HG03378 (cell line): ENCODE measurements around the gene ROBO1.
"Not testable (repeated sequence)": the region's sequence is repeated elsewhere in the genome, so short reads cannot be mapped to it uniquely, and the experiment has no call there.

Experiments used
- ATAC-seq: cut with Tn5 transposase; IDR thresholded peaks from one replicate; pipeline ENCODE4 v1.9.1; 2021; ENCODE audit warnings: mild to moderate bottlenecking, moderate library complexity; ENCODE audit not compliant: unreplicated experiment

The ROBO1 gene

DNA sequence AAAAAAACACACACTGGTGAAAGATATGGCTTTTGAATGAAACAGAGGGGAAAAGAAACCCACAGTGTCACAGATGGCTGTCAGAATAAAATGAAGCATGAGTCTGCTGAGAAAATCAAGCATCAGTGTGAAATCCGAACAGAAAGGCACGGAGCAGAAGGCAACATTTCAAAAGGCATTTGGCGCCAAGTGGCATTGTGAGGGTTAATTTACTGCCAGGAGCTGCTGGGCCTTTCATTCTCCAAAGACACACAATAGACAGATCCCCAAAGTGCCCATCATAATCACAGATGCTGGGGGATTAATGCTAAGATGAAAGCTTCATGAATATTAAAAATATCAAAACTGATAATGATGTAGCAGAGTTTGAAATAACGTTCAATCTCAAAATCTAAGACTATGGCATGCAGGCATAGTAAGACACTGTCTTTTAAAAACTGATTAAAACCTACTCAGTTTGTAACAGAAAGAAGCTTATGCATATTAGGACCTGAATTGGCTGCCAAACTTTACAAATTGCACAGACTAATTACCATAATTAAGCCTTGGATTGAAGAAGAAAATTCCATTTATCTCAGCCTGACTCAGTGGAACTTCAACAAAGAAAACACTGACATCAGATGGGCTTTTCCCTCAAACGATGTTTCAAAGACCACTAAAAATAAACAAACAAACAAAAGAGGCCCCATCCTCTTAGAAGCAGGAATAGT lies 589.2 kb downstream of the ROBO1 start:
- ATAC-seq: no peak

DNA sequence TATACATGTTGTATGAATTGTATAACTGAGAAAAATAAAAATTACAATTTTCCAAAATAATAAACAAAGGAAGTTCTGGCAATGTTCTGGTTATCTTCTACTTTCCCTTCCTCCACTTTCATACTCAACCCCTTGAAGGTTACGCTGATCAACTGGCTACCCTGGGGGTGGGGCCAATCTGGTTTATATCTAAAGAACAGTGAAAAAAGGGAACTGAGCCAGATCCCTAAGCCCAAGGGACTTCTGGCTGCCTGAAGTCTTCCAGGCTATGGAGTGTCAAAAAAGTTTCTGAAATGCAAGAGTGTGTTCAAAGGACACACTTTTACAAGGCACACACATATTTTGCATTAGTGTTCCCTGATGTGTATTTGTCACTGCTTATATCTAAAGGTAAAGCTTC lies 591.9 kb downstream of the ROBO1 start:
- ATAC-seq: no peak

GRCh38 chr3:79173259-79173658 lies 594.5 kb downstream of the ROBO1 start:
- not testable (repeated sequence) for ATAC-seq

- no peak for ATAC-seq
These were observed 595.6 kb downstream of the ROBO1 start for GRCh38 chr3:79172241-79172640.

GRCh38 chr3:79170021-79170420 lies 597.8 kb downstream of the ROBO1 start:
- no peak for ATAC-seq

DNA sequence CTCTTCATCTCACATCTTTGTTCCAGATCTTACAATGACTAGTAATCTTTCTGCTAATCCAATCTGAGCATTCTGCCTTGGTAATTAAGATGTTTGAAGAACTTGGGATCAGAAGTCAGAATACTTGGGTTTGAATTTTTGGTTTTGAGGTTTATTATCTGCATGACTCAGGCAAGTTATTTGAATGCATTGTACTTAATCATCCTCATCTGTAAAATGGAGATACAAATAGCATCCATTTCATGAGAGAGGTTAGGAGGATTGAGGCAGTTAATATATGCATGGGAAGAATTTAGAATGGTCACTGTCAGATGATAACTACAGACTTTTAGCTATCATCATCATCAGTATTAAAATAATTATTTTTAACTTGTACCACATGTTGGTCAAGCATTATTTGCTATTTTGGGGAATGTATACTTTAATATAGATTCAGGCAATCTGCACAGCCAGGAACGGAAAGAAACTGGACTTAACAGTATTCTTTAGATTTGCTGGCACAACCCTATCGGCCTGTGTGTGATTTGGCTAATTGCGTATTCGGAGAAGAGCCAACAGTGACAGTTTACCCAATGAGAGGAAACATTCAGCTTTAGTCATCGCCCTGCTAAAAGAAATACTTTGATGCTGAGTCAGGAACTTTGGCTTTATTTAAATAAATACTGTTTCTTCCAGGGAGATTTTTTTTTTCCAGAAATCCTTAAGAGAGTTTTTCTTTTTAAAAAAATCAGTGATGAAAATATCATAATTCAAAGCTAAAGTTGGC lies 600.0 kb downstream of the ROBO1 start:
- ATAC-seq: no peak

GRCh38 chr3:79162653-79163052 lies 605.1 kb downstream of the ROBO1 start:
- no peak for ATAC-seq

- no peak for ATAC-seq
These were observed 605.9 kb downstream of the ROBO1 start for GRCh38 chr3:79161941-79162340.

GRCh38 chr3:79160421-79160820 lies 607.4 kb downstream of the ROBO1 start:
- no peak for ATAC-seq

GRCh38 chr3:79159736-79160135 lies 608.1 kb downstream of the ROBO1 start:
- no peak for ATAC-seq

- ATAC-seq: no peak
These were observed 610.6 kb downstream of the ROBO1 start for GRCh38 chr3:79157191-79157590.

- ATAC-seq: no peak
These were observed 612.9 kb downstream of the ROBO1 start for GRCh38 chr3:79154865-79155264.

DNA sequence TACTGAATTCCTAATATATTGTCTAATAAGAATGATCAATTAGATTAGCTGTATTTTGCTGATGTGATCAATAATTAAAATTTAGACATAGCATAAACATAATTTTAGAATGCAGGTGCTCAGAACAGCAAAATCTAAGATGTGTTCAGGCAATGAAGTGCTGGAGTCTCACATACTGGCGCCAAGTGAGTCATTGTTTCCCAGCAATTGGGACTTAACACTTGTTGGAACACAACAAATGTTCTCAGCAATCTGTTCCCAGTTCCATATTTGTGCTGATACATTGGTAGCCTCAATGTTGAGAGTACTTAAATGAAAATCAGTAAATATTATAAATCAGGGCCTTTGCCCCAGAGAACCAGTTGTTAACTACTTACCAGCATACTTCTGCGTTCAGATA lies 619.0 kb downstream of the ROBO1 start:
- ATAC-seq: no peak

GRCh38 chr3:79146024-79146423 lies 621.8 kb downstream of the ROBO1 start:
- no peak for ATAC-seq

DNA sequence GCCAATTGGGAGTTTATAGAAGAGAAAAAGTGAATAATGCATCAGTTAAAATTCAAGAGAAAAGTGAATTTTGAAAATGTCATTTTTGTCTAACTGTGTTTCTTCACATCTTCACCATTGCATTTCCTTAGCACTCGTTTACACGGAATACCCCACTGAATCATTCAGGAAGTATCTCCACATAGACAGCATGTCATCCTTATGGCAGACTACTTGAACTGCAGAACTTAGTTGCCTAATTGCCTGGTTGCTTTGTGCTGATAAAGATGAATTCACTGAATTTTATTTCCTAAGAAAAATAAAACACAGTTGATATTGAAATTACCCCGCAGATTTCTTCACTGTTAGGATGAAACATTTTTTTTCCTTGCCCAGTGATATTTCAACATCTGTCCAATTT lies 627.1 kb downstream of the ROBO1 start:
- no peak for ATAC-seq

DNA sequence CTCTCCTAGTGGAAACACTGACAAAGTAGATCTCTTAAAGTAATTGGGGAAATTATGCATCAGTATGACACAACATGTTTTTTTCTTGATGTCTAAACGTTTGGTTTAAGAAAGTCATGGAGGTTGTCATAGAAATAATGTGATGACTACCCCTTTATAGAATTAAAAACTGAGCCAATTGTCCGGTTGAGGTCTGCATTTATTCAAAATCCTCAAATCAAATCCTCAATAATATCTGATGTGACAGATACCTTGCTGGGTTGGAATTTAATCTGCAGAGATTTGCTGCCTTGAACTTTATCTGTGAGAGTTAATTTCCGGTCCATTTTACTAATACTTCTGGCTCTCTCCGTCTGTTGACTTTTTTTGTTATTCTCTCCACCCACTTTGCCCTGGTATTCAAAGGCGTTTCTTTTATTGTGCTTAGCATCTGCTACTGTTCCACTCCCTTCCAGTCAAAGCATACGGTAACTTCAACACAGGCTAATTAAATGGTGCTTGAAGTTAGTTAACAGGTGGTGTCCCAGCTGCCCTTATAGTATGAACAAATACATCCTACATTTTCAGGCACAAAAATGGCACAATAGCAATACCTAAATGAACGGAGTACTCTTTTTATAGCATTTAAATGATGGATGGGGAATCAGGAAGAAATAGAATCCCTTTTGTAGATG lies 628.3 kb downstream of the ROBO1 start:
- ATAC-seq: no peak

DNA sequence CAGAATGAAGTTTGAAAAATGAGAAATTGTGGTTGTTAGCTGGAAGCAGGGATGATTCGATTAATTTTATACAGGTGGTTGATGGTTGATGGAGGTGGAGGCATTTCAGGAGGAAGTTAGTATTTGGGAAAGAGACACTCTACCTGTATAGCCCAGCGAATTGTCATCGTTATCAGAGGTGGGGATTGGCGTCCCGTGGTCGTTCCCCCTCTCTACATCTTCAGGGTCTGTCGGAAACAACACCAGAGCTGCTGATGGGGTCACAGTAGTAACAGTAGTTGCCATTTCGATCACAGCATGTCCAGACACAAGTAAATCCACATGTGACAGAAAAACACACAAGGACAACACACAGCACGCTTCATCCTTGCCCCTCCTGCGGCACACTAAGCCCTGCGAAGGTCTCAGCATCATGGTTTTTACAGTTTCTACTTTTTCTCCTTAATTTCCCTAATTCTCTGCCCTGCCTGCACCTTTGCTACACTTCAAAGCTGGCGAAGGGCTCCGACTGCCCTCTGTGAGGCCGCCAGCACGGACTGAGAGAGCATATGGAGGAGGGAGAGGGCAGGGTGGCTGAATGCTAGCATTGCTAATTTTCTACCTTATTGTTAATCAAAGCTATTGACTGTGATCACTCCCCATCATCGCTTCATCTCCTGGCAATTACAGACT lies 642.3 kb downstream of the ROBO1 start:
- ATAC-seq: no peak

DNA sequence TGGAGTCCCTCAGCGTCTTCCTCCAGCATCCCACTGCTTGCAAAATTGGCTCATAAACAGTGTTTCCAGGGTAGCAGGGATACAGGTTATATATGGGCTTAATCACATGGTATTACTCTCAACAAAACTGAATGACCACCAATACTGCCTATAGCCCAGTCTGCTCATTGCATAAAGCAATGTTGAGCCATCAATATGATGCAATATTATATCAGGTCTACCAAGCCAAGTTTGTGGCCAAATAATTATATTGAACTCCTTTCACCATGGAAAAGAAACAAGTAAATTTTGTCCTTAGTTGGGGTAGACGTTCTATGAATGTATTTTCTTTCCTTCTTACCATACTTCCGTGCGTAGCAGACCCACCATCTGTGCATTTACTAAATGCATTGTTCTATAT lies 652.3 kb downstream of the ROBO1 start:
- no peak for ATAC-seq

DNA sequence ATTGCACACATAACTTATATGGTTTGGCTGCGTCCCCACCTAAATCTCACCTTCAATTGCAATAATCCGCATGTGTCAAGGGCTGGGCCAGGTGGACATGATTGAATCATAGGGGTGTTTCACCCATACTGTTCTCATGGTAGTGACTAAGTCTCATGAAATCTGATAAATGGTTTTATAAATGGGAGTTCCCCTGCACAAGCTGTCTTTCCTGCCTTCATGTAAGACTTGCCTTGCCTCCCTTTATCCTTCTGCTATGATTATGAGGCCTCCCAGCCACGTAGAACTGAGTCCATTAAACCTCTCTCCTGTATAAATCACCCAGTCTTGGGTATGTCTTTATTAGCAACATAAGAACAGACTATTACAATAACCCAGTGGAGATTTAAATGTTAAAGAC lies 653.9 kb downstream of the ROBO1 start:
- no peak for ATAC-seq

- no peak for ATAC-seq
These were observed 656.3 kb downstream of the ROBO1 start for GRCh38 chr3:79111375-79112052.

GRCh38 chr3:79109754-79110153 lies 658.0 kb downstream of the ROBO1 start:
- ATAC-seq: no peak
